GM19023 (cell line): ENCODE results near the gene KIF1A.

Experiments
- ATAC-seq: cut with Tn5 transposase; IDR thresholded peaks from one replicate; pipeline ENCODE4 v1.9.1; 2021; ENCODE audit warnings: mild to moderate bottlenecking, moderate library complexity; ENCODE audit not compliant: unreplicated experiment

KIF1A gene

DNA sequence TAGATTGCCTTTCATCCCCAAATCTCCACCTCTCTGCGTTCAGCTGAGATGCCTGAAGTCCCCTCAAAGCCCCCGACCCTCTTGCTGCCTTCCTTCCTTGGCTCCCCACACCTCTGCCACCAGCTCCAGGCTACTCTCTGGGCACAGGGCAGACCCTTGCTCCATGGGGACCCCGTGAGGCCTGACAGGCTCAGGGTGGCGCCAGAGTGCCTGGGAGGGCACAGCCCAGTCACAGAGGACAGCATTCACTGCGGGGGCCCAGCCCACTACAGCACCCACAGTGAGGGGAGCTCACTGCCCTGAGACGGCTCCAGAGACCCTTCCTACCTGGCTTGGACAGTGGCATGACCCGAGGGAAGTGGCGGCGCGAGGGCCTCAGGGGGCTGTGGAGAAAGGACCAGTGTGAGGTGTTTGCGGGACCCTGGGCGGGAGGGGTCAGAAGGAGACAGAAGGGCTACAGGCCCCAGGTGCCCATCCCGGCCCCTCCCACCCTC lies 77.4 kb downstream of the KIF1A start:
- no peak for ATAC-seq

DNA sequence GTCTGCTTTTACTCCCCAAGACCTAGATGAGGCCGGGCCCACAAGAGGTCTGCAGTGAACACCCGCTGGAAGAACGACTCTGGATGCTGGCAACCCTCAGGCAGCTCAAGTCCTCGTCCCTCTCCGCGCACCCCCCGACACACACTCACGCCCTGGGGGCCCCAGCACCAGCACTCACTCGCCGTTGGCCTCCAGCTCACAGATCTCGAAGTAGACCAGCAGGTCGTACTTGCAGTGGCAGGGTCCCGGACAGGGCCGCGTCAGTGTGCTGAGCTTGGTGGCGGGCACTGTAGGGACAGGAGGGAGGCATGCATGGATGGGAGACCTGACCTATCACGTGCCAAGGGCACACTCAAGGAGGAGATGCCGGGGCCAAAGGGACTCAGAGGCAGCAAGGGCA lies 78.9 kb downstream of the KIF1A start:
- no peak for ATAC-seq

DNA sequence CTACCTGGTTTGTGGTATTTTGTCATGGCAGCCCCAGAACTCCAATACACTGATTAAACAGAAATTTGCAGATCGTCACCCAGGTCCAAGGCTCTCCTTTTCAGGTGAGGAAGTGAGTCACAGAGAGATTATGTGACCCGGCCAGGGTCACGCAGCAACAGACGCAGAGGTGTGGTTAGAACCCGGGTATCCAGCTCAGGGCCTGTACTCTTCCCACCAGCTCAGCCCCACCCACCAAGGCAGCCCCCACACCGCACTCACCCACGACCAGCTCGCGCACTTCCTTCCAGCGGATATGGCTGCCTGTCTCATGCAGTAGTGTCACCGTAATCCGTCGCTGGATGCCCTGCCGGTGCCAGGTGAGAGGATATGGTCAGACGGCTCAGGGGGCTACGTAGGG lies 80.2 kb downstream of the KIF1A start:
- ATAC-seq = no peak

DNA sequence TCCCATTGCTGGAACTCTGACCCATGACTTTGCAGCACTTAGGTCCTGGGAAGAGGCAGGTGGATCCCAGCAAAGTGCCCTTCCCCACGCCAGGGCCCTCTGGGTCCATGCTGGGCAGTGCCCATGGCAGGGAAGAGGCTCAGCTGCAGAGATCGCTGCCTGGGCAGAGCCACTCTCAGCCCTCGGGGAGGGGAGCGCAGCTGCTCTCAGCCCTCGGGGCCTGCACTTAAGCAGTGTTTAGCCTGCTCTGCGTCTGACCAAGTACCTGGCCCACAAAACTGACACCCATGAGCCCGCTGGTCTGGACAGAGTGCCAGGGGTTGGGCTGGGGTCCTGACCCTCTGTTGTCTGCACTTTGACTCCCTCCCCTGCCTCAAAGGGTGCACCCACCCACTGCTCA lies 82.1 kb downstream of the KIF1A start:
- ATAC-seq = no peak

DNA sequence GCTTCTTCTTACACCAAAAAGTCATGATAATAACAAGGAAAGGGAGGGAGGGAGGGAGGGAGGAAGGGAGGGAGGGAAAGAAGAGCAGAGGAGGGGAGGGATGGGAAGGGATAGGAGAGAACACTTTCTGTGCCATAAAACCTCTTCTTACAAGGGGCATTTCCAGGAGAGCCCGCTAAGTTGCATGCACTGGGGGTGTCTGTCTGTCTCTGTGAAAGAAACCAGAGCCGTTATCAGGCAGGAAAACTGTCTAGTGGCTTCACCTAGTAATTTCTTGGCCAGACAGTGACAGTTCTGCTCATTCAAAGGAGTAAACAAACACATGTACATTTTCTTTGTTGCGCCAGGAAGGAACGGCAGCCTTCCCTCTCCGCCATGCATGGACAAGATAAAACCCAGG lies 82.5 kb downstream of the KIF1A start:
- no peak for ATAC-seq

DNA sequence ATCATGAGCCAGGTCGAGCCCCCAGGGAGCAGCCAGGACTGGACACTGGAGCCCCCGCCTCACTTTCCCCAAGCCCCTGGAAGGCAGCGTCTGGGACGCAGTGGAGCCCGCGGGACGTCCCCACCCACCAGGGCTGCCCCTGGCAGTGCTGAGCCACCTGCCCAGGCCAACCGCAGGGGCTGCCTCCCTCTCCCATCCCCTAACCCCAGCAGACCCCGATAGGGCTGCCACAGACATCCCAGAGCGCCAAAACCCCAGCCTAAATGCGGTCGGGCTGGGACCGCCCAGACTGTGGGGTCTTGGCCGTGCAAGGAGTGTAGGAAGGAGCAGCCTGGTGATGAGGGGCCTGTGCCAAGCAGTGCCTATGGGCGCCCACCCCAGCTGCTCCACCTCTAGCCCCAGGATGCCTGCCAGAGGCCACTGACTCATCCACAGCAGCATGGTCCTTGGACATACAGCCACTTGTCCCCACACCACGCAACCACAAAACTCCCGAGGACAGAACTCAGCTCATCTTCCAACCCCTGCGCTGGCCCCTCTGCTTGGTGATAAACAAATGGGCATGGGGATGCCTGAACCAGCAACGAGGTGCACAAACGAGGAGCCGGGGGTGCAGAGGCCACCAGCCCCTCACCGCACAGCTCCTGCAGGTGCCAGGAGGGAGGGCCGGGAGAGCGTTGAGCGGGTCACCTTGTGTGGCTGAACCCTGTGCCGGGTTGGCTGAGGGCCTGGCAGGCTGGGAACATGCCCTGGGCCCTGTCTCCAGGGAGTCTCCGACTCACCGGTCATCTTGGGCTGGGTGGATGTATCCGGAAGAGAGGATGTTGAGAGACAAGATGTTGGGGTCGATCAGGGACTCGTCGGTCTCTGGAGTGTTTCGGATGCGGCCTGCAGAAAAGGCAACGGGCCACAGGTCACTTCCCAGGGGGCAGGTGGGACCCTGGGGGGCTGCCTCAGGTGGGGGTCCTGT lies 83.5 kb downstream of the KIF1A start:
- no peak for ATAC-seq

DNA sequence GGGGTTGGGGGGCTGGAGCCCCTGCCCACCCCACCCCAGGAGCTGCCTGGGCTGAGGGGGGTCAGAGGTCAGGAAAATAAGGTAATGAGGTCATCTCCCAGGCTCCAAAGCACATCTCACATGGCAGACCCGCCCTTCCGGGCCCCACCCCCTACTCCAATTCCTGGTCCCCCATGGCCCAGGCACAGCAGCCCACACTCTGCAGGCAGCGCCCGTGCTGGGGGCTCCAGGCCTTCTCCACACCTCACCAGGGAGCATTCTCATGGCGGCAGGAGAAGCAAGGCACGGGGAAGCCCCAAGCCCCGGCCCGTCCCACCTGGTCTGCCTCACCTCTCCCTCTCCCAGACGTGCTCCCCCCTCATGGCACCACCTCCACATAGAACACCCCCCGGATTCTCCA lies 84.5 kb downstream of the KIF1A start:
- no peak for ATAC-seq

DNA sequence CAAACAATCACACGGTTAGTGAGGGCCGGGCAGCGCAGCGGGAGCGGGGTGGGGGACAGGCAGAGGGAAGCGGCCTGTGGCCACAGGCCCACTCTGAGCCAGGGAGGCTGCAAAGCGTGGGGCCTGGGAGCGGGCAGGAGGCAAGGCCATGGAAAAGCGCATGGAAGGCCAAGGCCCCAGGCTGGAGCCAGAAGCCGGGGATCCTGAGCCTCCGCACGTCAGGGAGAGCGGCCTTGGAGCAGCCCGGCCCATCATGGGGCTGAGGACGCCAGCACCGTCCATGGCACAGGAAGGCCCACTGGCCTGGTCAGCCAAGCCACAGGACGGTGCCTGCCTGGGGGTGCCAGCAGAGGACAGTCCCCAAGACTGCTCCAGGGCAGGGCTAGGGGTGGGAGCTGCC lies 85.3 kb downstream of the KIF1A start:
- ATAC-seq = no peak

DNA sequence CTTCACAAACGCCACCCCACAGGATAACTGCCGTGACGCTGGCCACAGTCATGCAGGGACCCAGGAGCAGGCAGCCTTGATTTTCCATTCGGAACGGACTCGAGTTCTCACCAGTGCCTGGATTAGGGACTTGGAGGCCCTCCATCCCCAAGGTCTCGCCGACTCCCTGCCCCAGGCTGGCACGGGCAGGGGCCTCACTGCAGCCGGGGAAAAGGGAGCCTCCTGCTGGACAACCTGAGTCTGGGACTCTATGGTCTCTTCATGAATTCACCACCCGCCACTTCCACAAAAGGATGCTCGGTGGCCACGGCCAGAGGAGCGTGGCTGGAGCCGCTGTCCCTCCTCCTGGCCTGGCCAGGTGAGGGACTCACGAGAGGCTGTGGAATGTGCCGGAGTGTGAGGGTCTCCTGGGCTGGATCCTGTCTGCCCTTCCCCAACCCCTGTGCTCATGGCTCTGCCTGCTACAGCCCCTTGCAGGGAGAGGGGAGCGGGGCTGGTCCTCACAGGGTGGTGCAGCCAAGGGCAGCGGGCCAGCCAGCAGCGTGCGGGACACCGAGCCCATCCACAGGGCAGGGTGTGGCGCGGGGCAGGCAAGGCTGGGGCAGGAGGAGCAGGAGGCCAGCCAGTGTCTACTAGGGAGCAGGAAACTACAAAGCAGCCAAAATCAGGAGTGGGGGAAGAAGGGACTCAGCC lies 86.1 kb downstream of the KIF1A start:
- ATAC-seq = no peak

DNA sequence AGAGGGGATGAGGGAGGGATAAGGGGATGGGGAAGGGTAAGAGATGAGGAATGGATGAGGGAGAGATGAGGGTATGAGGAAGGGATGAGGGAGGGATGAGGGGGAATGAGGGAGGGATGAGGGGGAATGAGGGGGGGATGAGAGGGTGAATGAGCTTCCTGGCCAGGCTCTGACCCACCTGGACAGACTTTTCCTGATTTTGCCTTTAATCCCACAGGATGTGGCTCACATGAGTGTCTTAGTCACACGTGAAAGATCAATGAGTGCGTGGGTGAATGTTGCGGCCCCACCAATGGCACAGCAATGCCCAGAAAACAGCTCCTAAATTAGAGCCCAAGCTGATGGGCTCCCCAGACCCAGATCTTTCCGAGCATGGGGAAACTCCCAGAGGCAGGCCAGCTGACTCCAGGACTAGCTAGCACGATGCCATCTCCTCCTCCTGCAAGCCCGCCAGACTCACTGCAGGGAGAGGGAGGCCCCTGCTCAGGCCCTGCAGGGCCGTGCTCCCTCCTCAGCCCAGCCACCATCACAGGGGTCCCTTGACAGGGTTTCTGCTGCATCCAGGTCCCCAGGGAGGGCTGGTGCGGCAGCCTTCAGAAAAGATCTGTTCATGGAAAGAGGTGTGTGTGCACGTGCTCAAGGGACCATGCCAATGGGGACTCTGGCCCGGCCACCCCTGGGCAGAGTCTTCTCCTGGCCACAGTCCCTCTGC lies 87.0 kb downstream of the KIF1A start:
- no peak for ATAC-seq

DNA sequence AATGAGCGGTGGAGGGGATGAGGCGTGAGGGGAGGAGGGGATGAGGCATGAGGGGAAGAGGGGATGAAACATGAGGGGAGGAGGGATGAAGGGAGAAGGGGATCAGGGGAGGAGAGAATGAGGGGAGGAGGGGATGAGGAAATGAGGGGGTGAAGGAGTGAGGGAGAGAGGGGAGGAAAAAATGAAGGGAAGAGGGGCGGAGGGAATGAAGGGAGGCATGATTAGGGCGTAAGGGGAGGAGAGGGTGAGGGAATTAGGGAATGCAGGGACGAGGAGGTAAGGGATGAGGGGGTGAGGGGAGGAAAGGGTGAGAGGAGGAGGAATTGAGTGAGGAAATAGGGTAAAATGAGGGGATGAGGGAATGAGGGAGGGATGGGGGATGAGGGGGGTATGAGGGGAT lies 87.8 kb downstream of the KIF1A start:
- no peak for ATAC-seq

DNA sequence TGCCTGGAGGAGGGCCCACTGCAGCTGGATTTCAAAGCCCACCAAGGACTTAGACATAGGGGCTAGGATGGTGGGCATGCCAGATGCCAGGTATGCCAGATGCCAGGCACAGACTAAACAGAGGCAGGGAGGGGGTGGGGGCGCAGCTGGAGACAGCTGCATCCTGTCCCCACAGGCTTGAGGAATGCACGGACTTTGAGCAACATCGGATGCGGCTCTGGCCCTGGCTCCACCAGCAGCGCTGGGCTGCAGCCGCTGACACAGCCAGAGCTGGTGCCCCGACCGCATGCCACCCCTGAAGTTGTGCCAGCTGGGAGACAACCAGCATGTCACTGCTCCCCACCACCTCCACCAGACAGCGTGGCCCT lies 88.9 kb downstream of the KIF1A start:
- ATAC-seq = no peak

DNA sequence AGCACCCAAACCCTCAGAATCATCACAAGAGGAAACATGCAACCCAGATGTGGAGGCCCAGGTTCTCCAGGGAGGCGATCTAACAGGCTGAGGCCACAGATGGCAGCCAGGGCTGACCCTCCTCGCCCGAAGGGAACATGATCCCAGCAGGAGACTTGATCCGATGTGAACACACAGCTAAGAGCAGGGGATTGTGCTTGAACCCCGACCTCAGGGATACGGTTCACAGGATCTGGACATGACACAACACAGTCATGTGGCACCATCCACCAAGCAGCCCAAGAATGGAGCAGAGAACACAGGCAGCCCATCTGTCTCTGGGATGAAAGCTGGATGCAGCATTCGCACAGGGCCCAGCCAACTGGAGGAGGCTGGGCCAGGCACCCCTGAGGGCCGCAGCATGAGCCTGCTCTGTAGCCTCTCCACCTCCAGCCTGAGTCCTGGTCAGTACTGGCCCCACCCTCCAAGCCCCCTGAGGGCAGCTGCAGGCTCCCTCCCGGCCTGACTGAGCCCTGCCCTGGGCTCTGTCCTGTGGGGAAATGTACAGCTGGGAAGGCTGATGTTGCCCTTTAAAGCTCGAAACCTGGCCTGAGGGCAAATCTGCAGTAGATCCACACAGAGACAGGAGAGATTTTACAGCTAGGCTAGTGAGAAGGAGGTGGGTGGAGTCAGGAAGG lies 89.4 kb downstream of the KIF1A start:
- no peak for ATAC-seq

DNA sequence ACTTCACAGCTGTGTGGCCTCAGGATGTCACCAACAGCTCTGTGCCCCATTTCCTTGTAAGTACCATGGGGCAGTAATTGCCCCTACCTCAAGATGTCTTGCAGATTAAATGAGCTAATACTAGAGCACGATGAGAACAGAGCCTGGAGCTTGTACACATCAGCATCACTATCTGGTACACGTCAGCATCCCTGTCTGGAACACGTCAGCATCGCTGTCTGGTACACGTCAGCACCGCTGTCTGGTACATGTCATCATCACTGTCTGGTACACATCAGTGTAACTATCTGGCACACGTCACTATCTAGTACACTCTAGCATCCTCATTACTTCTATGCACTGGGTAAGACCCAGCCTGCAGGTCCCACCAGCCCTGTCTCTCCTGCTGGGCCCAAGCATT lies 91.2 kb downstream of the KIF1A start:
- ATAC-seq = no peak

DNA sequence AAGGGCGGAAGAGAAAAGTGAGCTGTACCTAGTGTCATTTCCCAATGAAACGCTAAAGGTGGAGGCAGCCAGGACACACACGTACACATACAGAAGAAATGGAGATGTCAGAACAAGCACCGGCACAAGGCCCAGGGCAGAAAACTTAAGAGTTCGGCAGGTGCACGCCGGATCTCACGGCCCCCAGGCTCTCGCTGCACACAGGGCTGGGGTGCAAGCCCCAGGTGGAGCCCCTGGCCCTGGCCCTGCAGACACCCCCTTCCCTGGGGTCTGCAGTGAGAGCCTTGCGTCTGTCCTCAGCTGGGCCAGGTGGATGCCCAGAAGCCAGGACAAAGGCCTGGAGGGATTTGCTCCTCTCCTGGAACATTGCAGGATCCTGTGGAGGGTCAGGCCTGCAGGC lies 91.7 kb downstream of the KIF1A start:
- ATAC-seq = no peak

DNA sequence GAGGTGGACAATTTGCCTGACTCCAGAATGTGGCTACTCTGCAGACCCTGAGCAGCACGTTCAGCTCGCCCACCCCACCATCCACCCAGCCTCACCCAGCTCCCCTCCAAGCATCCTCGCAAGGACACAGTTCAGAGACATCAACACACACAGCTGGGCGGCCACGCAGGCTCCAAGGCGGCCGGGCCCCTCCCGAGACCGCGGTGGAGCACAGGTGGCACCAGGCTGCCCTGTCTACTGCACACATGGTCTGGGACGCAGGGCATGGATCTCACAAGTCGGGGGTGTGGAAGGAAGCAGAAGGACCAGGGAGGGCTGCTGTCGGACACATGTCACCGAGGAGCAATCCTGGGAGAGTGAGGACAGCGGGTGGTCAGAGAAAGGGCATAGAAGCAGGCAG lies 92.1 kb downstream of the KIF1A start:
- no peak for ATAC-seq

DNA sequence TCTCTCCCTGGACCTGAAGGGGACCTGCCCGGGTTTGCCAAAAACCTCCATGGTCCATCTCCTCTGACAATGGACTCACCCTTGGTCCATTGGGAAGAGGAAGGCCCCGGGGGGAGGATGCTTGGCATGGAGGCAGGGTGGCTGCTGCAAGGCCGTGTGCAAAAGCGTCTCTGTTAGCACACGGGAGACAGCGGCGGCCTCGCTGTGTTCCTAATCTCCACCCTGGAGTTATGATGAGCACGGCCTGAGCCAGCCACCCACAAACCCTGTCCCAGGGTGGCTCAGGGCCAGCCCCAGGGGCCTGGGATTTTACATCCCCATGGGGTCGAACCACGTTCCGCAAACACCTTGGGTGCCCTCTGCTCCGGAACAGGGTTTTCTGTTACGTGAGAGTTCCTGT lies 92.6 kb downstream of the KIF1A start:
- ATAC-seq = no peak

DNA sequence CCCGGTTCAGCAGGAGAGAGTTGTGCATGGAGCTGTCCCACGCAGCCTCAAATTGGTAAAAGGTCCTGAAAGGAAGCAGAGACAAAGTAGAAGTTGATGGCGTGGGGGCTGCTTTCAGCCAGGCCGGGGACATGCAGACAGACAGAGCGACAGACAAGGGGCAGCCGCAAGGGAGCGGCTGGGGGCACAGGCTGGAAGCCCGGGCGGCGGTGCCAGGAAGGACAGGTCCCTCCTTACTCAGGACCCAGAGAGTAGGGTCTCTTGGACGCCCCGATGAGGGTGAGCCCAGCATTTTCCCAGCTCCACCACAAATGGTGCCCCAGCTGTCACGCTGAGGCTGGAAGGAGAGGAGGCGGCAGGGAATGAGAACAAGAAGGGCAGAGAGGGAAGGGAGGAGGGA lies 93.1 kb downstream of the KIF1A start:
- ATAC-seq = no peak

DNA sequence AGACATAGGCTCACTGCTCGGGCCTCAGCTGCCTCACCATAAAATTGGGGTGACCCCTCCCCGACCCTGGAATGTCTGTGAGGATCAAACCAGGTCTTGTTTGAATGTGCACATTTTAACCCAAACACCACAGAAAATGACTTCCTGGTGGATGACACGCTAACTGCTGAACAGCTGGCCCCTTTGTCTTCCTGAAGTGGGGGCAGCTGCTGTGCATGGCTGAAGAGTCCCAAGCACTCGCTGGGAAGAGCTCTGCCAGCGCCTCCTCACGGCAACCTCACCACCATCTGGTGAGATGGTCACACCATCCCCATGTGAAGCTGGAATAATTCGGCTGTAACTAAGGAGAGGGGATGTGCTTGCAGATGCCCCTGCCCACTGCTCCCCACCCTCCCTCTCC lies 94.3 kb downstream of the KIF1A start:
- no peak for ATAC-seq

DNA sequence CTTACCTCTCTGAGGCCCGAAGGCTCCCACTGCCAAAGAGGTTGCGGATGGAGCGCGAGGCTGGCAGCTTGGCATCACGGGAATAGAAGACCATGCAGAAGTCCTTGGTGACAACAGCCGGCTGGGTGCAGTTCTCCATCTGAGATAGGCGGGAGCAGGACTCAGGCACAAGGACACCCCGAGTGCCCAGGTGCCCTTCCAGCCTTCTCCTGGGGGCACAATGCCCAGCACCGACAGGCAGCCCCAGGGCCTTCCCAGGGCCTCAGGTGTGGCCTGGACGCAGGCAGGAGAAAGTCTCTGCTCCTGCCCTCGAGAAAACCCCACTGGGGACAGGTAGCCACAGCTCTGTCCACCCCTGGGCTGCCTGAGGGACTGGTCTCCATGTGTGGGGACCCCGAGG lies 94.8 kb downstream of the KIF1A start:
- no peak for ATAC-seq

DNA sequence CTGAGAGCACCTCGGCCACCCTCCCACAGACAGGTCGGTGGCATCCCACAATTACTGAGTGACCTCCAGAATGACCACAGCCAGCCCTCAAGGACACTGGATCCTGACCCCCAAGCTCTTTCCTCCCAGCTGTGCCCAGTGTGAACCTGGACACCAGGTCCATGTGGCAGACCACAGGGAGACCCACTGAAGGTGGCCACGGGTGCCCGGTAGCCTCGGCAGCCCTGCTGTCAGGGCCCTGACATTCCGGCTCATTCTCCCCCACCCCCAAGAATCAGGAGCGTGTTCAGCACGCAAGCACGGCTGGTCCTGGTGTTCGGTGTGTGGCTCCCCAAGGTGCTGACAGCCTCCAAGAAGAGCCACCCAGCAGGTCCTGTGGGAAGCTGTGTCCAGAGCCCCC lies 95.6 kb downstream of the KIF1A start:
- ATAC-seq = no peak
